Hepatocyte (in vitro differentiated cells): ENCODE data around the gene FAM111A. TPM values are rescaled to one million over a fixed set of nuclear protein-coding genes. Genes with fewer than 3 reads are reported as not detected.

ENCODE experiments used
- DNase-seq: peaks from one replicate; pipeline ENCODE4 v3.0.0-alpha.2; 2016; ENCODE audit warnings: low spot score
- H2AFZ ChIP-seq: fragments of 200-600 bp; sonication (generic); 2 replicates; pipeline ENCODE4 v1.6.0; 2016; ENCODE audit warnings: antibody characterized with exemption, mild to moderate bottlenecking
- H3K27ac ChIP-seq: fragments of 200-600 bp; sonication (generic); 2 replicates; pipeline ENCODE4 v1.5.1; 2016; ENCODE audit warnings: mild to moderate bottlenecking
- H3K27me3 ChIP-seq: fragments of 200-600 bp; sonication (generic); 2 replicates; pipeline ENCODE4 v1.6.1; 2016
- H3K36me3 ChIP-seq: fragments of 200-600 bp; sonication (generic); replicated peaks from 2 replicates; pipeline ENCODE4 v1.5.1; 2016; ENCODE audit warnings: low read depth; ENCODE audit not compliant: insufficient read depth
- H3K4me1 ChIP-seq: fragments of 200-600 bp; sonication (generic); 2 replicates; pipeline ENCODE4 v1.5.1; 2016; ENCODE audit warnings: mild to moderate bottlenecking, moderate library complexity; ENCODE audit not compliant: insufficient read depth
- H3K4me2 ChIP-seq: fragments of 200-600 bp; sonication (generic); 2 replicates; pipeline ENCODE4 v1.6.0; 2016
- H3K4me3 ChIP-seq: fragments of 200-600 bp; sonication (generic); 2 replicates; pipeline ENCODE4 v1.5.1; 2016; ENCODE audit warnings: mild to moderate bottlenecking
- H3K79me2 ChIP-seq: fragments of 200-600 bp; sonication (generic); 2 replicates; pipeline ENCODE4 v1.6.0; 2017; ENCODE audit warnings: mild to moderate bottlenecking
- H3K9me2 ChIP-seq: fragments of 200-600 bp; sonication (generic); replicated peaks from 2 replicates; pipeline ENCODE4 v1.6.0; 2017; ENCODE audit warnings: mild to moderate bottlenecking; ENCODE audit not compliant: insufficient read depth
- H3K9me3 ChIP-seq: fragments of 200-600 bp; sonication (generic); 2 replicates; pipeline ENCODE4 v1.5.1; 2016; ENCODE audit warnings: low read depth, mild to moderate bottlenecking
- H4K20me1 ChIP-seq: fragments of 200-600 bp; sonication (generic); 2 replicates; pipeline ENCODE4 v1.6.0; 2016; ENCODE audit warnings: mild to moderate bottlenecking; ENCODE audit not compliant: insufficient read depth, poor library complexity, severe bottlenecking
- CTCF ChIP-seq: fragments of 200-600 bp; sonication (generic); IDR thresholded peaks from 2 replicates; pipeline ENCODE4 v1.5.1; 2016; ENCODE audit warnings: antibody characterized with exemption, mild to moderate bottlenecking; ENCODE audit not compliant: poor library complexity
- EZH2 ChIP-seq: fragments of 200-600 bp; sonication (generic); IDR thresholded peaks from 2 replicates; pipeline ENCODE4 v1.6.1; 2016; ENCODE audit warnings: antibody characterized with exemption, mild to moderate bottlenecking, borderline replicate concordance
- EZH2phosphoT487 ChIP-seq: fragments of 200-600 bp; sonication (generic); IDR thresholded peaks from one replicate; pipeline ENCODE4 v1.6.1; 2018; ENCODE audit warnings: antibody characterized with exemption, mild to moderate bottlenecking, low read depth, moderate library complexity; ENCODE audit not compliant: unreplicated experiment, severe bottlenecking
- WGBS: methylation state at CpG from one replicate; pipeline ENCODE4 v1.1.6; 2016; ENCODE audit warnings: low lambda C conversion rate; ENCODE audit errors: missing lambda C conversion rate; 5-methylcytosine and 5-hydroxymethylcytosine counted together
- polyA plus RNA-seq: library from polyadenylated mRNA; unstranded; fragments of >200 nt; fragmentation: Nextera tagmentation; extraction: Ambion mirVana; gene quantifications from 2 replicates; pipeline ENCODE4 v1.2.1, GENCODE V29; 2016
- total RNA-seq: library from RNA; depleted of rRNA; stranded (reverse); fragments of >200 nt; gene quantifications from 2 replicates; pipeline ENCODE4 v1.2.3, GENCODE V29; 2014

Gene FAM111A
- total and polyA plus RNA-seq, 2 experiments from 2014 or later: 20.0 to 43.2 TPM

GRCh38 chr11:59181746-59182456, 39.2 kb downstream of the FAM111A start:
- Histone ChIP-seq H3K27ac (no peak overlapping the region), H3K27me3 (no peaks in the 10 kb centered on the region), H3K4me3 (no peak overlapping the region), H2AFZ (no peak overlapping the region), H3K4me1 (peaks cover 37% of the 10 kb centered on the region), H4K20me1 (peaks cover 4% of the 10 kb centered on the region), H3K4me2 (no peak overlapping the region), H3K9me2 (no peaks in the 10 kb centered on the region), H3K79me2 (peaks cover 85% of the 10 kb centered on the region), H3K36me3 (no peaks in the 10 kb centered on the region), H3K9me3 (no peaks in the 10 kb centered on the region)
- no peak for DNase-seq
- 91% methylated on average over 28 of the region's 33 CpGs for WGBS
- no peak for TF ChIP-seq EZH2phosphoT487
- no peak for TF ChIP-seq CTCF
- TF ChIP-seq EZH2: no peak

GRCh38 chr11:59182457-59183151, 39.9 kb downstream of the FAM111A start:
- H3K27ac ChIP-seq: peak overlapping the region; percentile 3
- H3K4me2 ChIP-seq: no peak overlapping the region
- peaks cover 85% of the 10 kb centered on the region for H3K79me2 ChIP-seq
- H2AFZ ChIP-seq: no peak overlapping the region
- no peak overlapping the region for H3K4me3 ChIP-seq
- no peaks in the 10 kb centered on the region for H3K27me3 ChIP-seq
- H4K20me1 ChIP-seq: peaks cover 4% of the 10 kb centered on the region
- 92% methylated on average over 4 of the region's 4 CpGs for WGBS
- no peaks in the 10 kb centered on the region for H3K9me2 ChIP-seq
- no peaks in the 10 kb centered on the region for H3K36me3 ChIP-seq
- no peaks in the 10 kb centered on the region for H3K9me3 ChIP-seq
- peaks cover 44% of the 10 kb centered on the region for H3K4me1 ChIP-seq
- DNase-seq: peak; percentile 56
- TF ChIP-seq CTCF: peak; percentile 31
- TF ChIP-seq EZH2phosphoT487: no peak

DNA sequence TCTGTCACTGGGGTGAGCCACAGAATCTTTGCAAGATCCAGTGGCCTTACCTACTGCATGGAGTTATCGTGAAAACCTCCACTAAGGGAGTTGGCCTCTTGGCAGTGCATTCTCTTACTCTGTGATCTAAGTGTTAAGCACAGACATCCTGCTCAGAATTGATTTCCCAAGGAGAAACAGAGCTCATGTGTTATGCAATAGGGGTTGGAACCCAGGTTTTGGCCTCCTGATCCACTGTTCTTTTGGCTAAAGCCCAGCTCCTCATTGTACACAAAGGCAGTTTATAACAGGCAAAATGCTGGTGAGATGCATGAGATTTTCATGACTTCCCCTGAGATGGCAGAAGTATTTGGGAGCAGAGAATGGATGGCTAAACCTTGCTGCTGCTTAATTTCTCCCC, 41.1 kb downstream of the FAM111A start:
- no peak overlapping the region for H3K4me3 ChIP-seq
- peak overlapping the region; percentile 91 for H3K27ac ChIP-seq
- peaks cover 4% of the 10 kb centered on the region for H4K20me1 ChIP-seq
- 67% methylated on average over 1 of the region's 1 CpG for WGBS
- no peak for DNase-seq
- no peaks in the 10 kb centered on the region for H3K27me3 ChIP-seq
- TF ChIP-seq EZH2phosphoT487 (no peak), EZH2 (no peak), CTCF (no peak)
- H3K4me1 ChIP-seq: peaks cover 41% of the 10 kb centered on the region
- H3K9me3 ChIP-seq: no peaks in the 10 kb centered on the region
- H3K79me2 ChIP-seq: peaks cover 85% of the 10 kb centered on the region
- no peak overlapping the region for H2AFZ ChIP-seq
- H3K9me2 ChIP-seq: no peaks in the 10 kb centered on the region
- no peaks in the 10 kb centered on the region for H3K36me3 ChIP-seq
- H3K4me2 ChIP-seq: peak overlapping the region; percentile 61
